Esophagus muscularis mucosa (tissue), 4 donors: Measurements from ENCODE around the gene PCGF1.

Experiments used
- CTCF ChIP-seq, 3 experiments: fragments of 200-600 bp in 2 of 3; fragments of 450-650 bp in 1 of 3; sonication (generic) in 2 of 3; IDR thresholded peaks; one replicate each; pipeline ENCODE4 v1.5.1; 2017 to 2019; ENCODE audit warnings: antibody characterized with exemption in 3 of 3, mild to moderate bottlenecking in 2 of 3, moderate library complexity in 1 of 3
- EP300 ChIP-seq: sonication (generic); formaldehyde crosslinking; IDR thresholded peaks from one replicate; pipeline ENCODE4 v1.6.1; 2017; ENCODE audit warnings: antibody characterized with exemption
- POLR2A ChIP-seq: fragments of 450-650 bp; IDR thresholded peaks from one replicate; pipeline ENCODE4 v1.6.1; 2017; ENCODE audit warnings: antibody characterized with exemption, moderate library complexity, mild to moderate bottlenecking, low read depth
- POLR2AphosphoS5 ChIP-seq, 2 donors: sonication (generic); formaldehyde crosslinking; IDR thresholded peaks; one replicate each; pipeline ENCODE4 v1.6.1; 2017; ENCODE audit warnings: antibody characterized with exemption in 2 of 2

GRCh38 chr2:74515271-74515980 lies 7.9 kb upstream of the PCGF1 start:
- TF ChIP-seq POLR2A = no peak
- TF ChIP-seq CTCF (IDR thresholded peaks at IDR 0.05) = no peak
- TF ChIP-seq EP300 = no peak
- TF ChIP-seq POLR2AphosphoS5 (IDR thresholded peaks at IDR 0.05) = no peak
